Endothelial cell of umbilical vein (primary cell): Measurements from ENCODE around the gene CALHM1. TPM values are rescaled to one million over a fixed set of nuclear protein-coding genes. Genes with fewer than 3 reads are reported as not detected.

Experiments used
- BruUV-seq: library from RNA; stranded (reverse); fragments of 400-500 nt; replicated peaks from 2 replicates; lab custom pipeline; 2021; lab: Mats Ljungman, UMichigan
- CTCF ChIA-PET: fragments of 300-600, 350-600 bp; sonication (Branson Sonifier 250); formaldehyde crosslinking; loops from one replicate; lab custom pipeline; 2021; ENCODE audit warnings: antibody characterized with exemption, inconsistent platforms; lab: Charles Lee
- POLR2A ChIA-PET: fragments of 300-600, 350-600 bp; sonication (Branson Sonifier 250); formaldehyde crosslinking; loops from one replicate; lab custom pipeline; 2021; ENCODE audit warnings: antibody characterized with exemption, inconsistent platforms; lab: Charles Lee
- DNase-seq: peaks from one replicate; pipeline ENCODE4 v3.0.0-alpha.2; 2011; ENCODE audit warnings: low read depth, low spot score
- FAIRE-seq: peaks from 2 replicates; lab custom pipeline; 2011; peaks lifted over from hg19 to GRCh38; lab: Jason Lieb, UNC
- H2AFZ ChIP-seq: 2 replicates; pipeline ENCODE4 v1.6.0; 2012; ENCODE audit warnings: low read depth, low read length, control low read depth, inconsistent platforms
- H3K27ac ChIP-seq: 2 replicates; pipeline ENCODE4 v1.5.1; 2011; ENCODE audit warnings: low read depth, mild to moderate bottlenecking, control low read depth, low read length, moderate library complexity; ENCODE audit not compliant: insufficient read depth
- H3K27me3 ChIP-seq, 2 experiments: 2 replicates each; pipeline versions ENCODE4 v1.6.0 to v1.6.1; 2011; ENCODE audit warnings: low read length in 2 of 2, mixed read lengths in 1 of 2; ENCODE audit not compliant: control insufficient read depth in 2 of 2, insufficient read depth in 2 of 2
- H3K36me3 ChIP-seq, 2 experiments: 2 replicates in 1 of 2; 3 replicates in 1 of 2; pipeline ENCODE4 v1.5.1; 2011; ENCODE audit warnings: low read length in 2 of 2, mild to moderate bottlenecking in 1 of 2, moderate library complexity in 1 of 2; ENCODE audit not compliant: control insufficient read depth in 2 of 2, insufficient read depth in 2 of 2; ENCODE audit errors: extremely low read depth in 1 of 2
- H3K4me1 ChIP-seq: 3 replicates; pipeline ENCODE4 v1.5.1; 2011; ENCODE audit warnings: mild to moderate bottlenecking, low read length; ENCODE audit not compliant: control insufficient read depth, insufficient read depth; ENCODE audit errors: extremely low read depth
- H3K4me2 ChIP-seq: 2 replicates; pipeline ENCODE4 v1.6.1; 2011; ENCODE audit warnings: low read length, control low read depth, mixed read lengths; ENCODE audit not compliant: insufficient read depth
- H3K4me3 ChIP-seq, 3 experiments: fragments of 200-600 bp in 1 of 3; sonication (generic), shearing (Covaris generic) in 1 of 3; replicated peaks in 1 of 3; 2 replicates each; pipeline ENCODE4 v1.5.1; 2011 to 2016; ENCODE audit warnings: control low read depth in 3 of 3, low read length in 3 of 3, mild to moderate bottlenecking in 2 of 3, inconsistent platforms in 1 of 3, low read depth in 1 of 3, moderate library complexity in 1 of 3; ENCODE audit not compliant: insufficient read depth in 1 of 3
- H3K79me2 ChIP-seq: 2 replicates; pipeline ENCODE4 v1.6.0; 2012; ENCODE audit warnings: low read length, inconsistent platforms; ENCODE audit not compliant: control insufficient read depth, insufficient read depth
- H3K9ac ChIP-seq: replicated peaks from 2 replicates; pipeline ENCODE3; 2011; ENCODE audit warnings: low read length, control low read depth; ENCODE audit not compliant: insufficient read depth; ENCODE audit errors: extremely low read depth
- H3K9me1 ChIP-seq: replicated peaks from 3 replicates; pipeline ENCODE4 v1.6.0; 2011; ENCODE audit warnings: mild to moderate bottlenecking, low read length; ENCODE audit not compliant: control insufficient read depth, insufficient read depth; ENCODE audit errors: extremely low read depth
- H3K9me3 ChIP-seq: replicated peaks from 2 replicates; pipeline ENCODE4 v1.5.1; 2012; ENCODE audit warnings: low read length, inconsistent platforms; ENCODE audit not compliant: control insufficient read depth, insufficient read depth
- H4K20me1 ChIP-seq: replicated peaks from 2 replicates; pipeline ENCODE3; 2011; ENCODE audit warnings: mild to moderate bottlenecking, low read length; ENCODE audit not compliant: control insufficient read depth, insufficient read depth; ENCODE audit errors: extremely low read depth
- CTCF ChIP-seq, 2 donors: IDR thresholded peaks; 1 replicate in 1 of 2; 2 replicates in 1 of 2; pipeline ENCODE4 v1.5.1; 2011; ENCODE audit warnings: low read length in 2 of 2, mild to moderate bottlenecking in 2 of 2, moderate library complexity in 2 of 2, control low read depth in 1 of 2, inconsistent platforms in 1 of 2, low read depth in 1 of 2; ENCODE audit not compliant: insufficient read depth in 1 of 2; ENCODE audit errors: extremely low read depth in 1 of 2
- EZH2 ChIP-seq: IDR thresholded peaks from 2 replicates; pipeline ENCODE4 v1.6.1; 2012; ENCODE audit warnings: borderline replicate concordance, low read depth, mild to moderate bottlenecking, moderate library complexity, low read length, inconsistent platforms; ENCODE audit not compliant: severe bottlenecking
- FOS ChIP-seq: IDR thresholded peaks from 2 replicates; pipeline ENCODE4 v1.6.1; 2011; ENCODE audit warnings: mild to moderate bottlenecking, low read length, moderate library complexity, borderline replicate concordance; ENCODE audit not compliant: insufficient read depth
- GATA2 ChIP-seq: IDR thresholded peaks from 2 replicates; pipeline ENCODE4 v1.7.0; 2011; ENCODE audit warnings: low read depth, mild to moderate bottlenecking, moderate library complexity, mixed read lengths, low read length; ENCODE audit not compliant: insufficient read length, insufficient read depth
- JUN ChIP-seq: IDR thresholded peaks from 2 replicates; pipeline ENCODE4 v1.6.1; 2011; ENCODE audit warnings: borderline replicate concordance, low read depth; ENCODE audit not compliant: insufficient read length, insufficient read depth
- MAX ChIP-seq: IDR thresholded peaks from 2 replicates; pipeline ENCODE4 v1.6.1; 2011; ENCODE audit not compliant: insufficient read depth, insufficient read length
- MYC ChIP-seq: IDR thresholded peaks from one replicate; pipeline ENCODE4 v1.6.1; 2011; ENCODE audit warnings: mild to moderate bottlenecking, low read depth, low read length
- POLR2A ChIP-seq: IDR thresholded peaks from 2 replicates; pipeline ENCODE4 v1.6.1; 2012; ENCODE audit warnings: low read depth, mild to moderate bottlenecking, control low read depth, low read length
- POLR2AphosphoS5 ChIP-seq: IDR thresholded peaks from 2 replicates; pipeline ENCODE4 v1.6.1; 2012; ENCODE audit warnings: low read depth, mild to moderate bottlenecking, control low read depth, low read length, moderate library complexity; ENCODE audit not compliant: insufficient read depth
- dilution Hi-C: fragments of 300-500 bp; cut with MboI; formaldehyde crosslinking; loops from one replicate; pipeline ENCODE4 v1.15.0; 2019; ENCODE audit warnings: low sequenced_read_pairs; ENCODE audit not compliant: extremely low pct_ligation_motif_present
- intact Hi-C: fragments of 100-400 bp; cut with micrococcal nuclease; formaldehyde crosslinking; loops from one replicate; pipeline ENCODE4 v1.10.0; 2022
- polyA plus RNA-seq, 4 experiments: library from polyadenylated mRNA; depleted of rRNA in 3 of 4; stranded (reverse) in 3 of 4; unstranded in 1 of 4; fragments of >200 nt; gene quantifications; 2 replicates each; pipeline versions ENCODE4 v1.2.1 to v1.2.3, GENCODE V29; 2011 to 2012; ENCODE audit warnings: missing spikeins in 1 of 4
- total RNA-seq: library from RNA; stranded (reverse); gene quantifications from 2 replicates; pipeline ENCODE4 v1.2.3, GENCODE V29; 2021

CALHM1 gene
- total and polyA plus RNA-seq, 2 donors (not counting 3 experiments of a cell fraction or from before 2014, with no cell fraction given) = not detected

- no peak overlapping the region for H3K9ac ChIP-seq
- peaks cover 38 to 47% of the 10 kb centered on the region in 2 experiments for H3K36me3 ChIP-seq
- no peaks in the 10 kb centered on the region for H3K9me1 ChIP-seq
- DNase-seq = no peak
- no peaks in the 10 kb centered on the region for H3K4me1 ChIP-seq
- no peak overlapping the region for H3K4me2 ChIP-seq
- CTCF ChIA-PET = interaction anchor here (1.5 kb wide), 1 partner anchor 129 kb away, joined by 3 read pairs; no protein-coding TSS in a partner anchor
- no peaks in the 10 kb centered on the region for H4K20me1 ChIP-seq
- no peak for FAIRE-seq
- BruUV-seq = no TSS peak
- H3K27me3 ChIP-seq = no peaks in the 10 kb centered on the region
- H3K79me2 ChIP-seq = no peaks in the 10 kb centered on the region
- dilution Hi-C loops = no loop called here
- no peaks in the 10 kb centered on the region for H3K9me3 ChIP-seq
- H3K27ac ChIP-seq = no peak overlapping the region
- no peak overlapping the region for H2AFZ ChIP-seq
- no peak overlapping the region for H3K4me3 ChIP-seq
- POLR2A ChIA-PET = no interaction called here
- intact Hi-C loops = no loop called here
- TF ChIP-seq MAX = no peak
- TF ChIP-seq MYC = no peak
- no peak for TF ChIP-seq EZH2
- TF ChIP-seq FOS = no peak
- no peak for TF ChIP-seq POLR2A
- no peak for TF ChIP-seq CTCF (IDR thresholded peaks at IDR 0.05; ENCODE audit: extremely low read depth in 1 of 2, insufficient read depth in 1 of 2, low read depth in 1 of 2, low read length in 2 of 2)
- TF ChIP-seq GATA2 = no peak
- TF ChIP-seq POLR2AphosphoS5 = no peak
- TF ChIP-seq JUN = no peak
Observed at GRCh38 chr10:103413564-103413963, 45.1 kb downstream of the CALHM1 start.

Other genes with a start within 250 kb of the CALHM1 start
- gene RPEL1, start 213.0 kb downstream of the CALHM1 start, total RNA-seq = not detected in 2 replicates
- 0.04 and 0.11 TPM in 2 replicates for gene RPEL1, start 213.0 kb downstream of the CALHM1 start, polyA plus RNA-seq
- gene INA, start 181.8 kb downstream of the CALHM1 start, total RNA-seq = 0.39 and 0.40 TPM in 2 replicates
- 0.25 and 0.29 TPM in 2 replicates for gene INA, start 181.8 kb downstream of the CALHM1 start, polyA plus RNA-seq
- gene PCGF6, start 107.8 kb downstream of the CALHM1 start, total RNA-seq = 11.3 and 11.5 TPM in 2 replicates
- 2.5 and 3.8 TPM in 2 replicates for gene PCGF6, start 107.8 kb downstream of the CALHM1 start, polyA plus RNA-seq
- gene TAF5, start 90.9 kb downstream of the CALHM1 start, total RNA-seq = 5.8 and 6.0 TPM in 2 replicates
- 1.9 and 2.4 TPM in 2 replicates for gene TAF5, start 90.9 kb downstream of the CALHM1 start, polyA plus RNA-seq
- 369 and 407 TPM in 2 replicates for gene ATP5MK, start 62.4 kb downstream of the CALHM1 start, total RNA-seq
- gene ATP5MK, start 62.4 kb downstream of the CALHM1 start, polyA plus RNA-seq = 212 and 295 TPM in 2 replicates
- gene PDCD11, start 62.3 kb downstream of the CALHM1 start, total RNA-seq = 52.7 and 56.2 TPM in 2 replicates
- 12.4 and 12.6 TPM in 2 replicates for gene PDCD11, start 62.3 kb downstream of the CALHM1 start, polyA plus RNA-seq
- 28.4 and 32.1 TPM in 2 replicates for gene CALHM2, start 6.5 kb downstream of the CALHM1 start, total RNA-seq
- 38.4 and 43.0 TPM in 2 replicates for gene CALHM2, start 6.5 kb downstream of the CALHM1 start, polyA plus RNA-seq
- gene CALHM3, start 20.3 kb upstream of the CALHM1 start, total RNA-seq = not detected in 2 replicates
- gene CALHM3, start 20.3 kb upstream of the CALHM1 start, polyA plus RNA-seq = not detected in 2 replicates
- gene NEURL1, start 34.8 kb upstream of the CALHM1 start, total RNA-seq = 0.22 and 0.30 TPM in 2 replicates
- gene NEURL1, start 34.8 kb upstream of the CALHM1 start, polyA plus RNA-seq = 0.06 TPM in 2 replicates